Amniotic epithelial cell (primary cell): ENCODE measurements around the gene PNMA8C.
"Not testable (repeated sequence)": the region's sequence is repeated elsewhere in the genome, so short reads cannot be mapped to it uniquely, and the experiment has no call there.

Experiments used
- DNase-seq: peaks from one replicate; pipeline ENCODE4 v3.0.0-alpha.2; 2010; ENCODE audit warnings: low read depth

PNMA8C gene

DNA sequence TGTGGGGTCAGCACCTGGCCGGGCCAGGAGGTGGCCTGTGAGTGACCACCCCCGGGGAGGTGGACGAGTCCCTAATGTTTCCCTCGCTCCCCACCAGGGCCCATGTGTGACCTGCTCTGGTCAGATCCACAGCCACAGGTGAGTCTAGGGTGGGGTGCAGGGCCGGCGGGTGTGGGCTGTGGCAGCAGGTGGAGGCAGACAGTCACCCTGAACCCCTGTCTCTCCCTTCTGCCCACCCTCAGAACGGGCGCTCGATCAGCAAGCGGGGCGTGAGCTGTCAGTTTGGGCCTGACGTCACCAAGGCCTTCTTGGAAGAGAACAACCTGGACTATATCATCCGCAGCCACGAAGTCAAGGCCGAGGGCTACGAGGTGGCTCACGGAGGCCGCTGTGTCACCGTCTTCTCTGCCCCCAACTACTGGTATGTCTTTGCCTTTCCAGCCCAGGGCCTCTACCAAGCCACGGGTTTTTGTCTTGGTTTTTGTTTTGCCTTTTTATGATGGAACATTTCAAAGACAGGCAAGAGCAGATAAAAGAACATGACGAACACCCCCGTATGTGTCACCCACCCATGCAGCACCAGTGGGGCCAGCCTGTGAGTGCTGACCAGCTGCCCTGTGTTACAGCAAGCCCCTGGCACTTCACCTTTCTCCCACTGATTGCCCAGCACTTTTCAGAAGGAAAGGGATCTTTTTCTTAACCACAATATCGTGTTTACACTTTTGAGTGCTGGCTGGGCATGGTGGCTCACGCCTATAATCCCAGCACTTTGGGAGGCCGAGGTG lies 40.2 kb downstream of the PNMA8C start:
- no peak for DNase-seq

DNA sequence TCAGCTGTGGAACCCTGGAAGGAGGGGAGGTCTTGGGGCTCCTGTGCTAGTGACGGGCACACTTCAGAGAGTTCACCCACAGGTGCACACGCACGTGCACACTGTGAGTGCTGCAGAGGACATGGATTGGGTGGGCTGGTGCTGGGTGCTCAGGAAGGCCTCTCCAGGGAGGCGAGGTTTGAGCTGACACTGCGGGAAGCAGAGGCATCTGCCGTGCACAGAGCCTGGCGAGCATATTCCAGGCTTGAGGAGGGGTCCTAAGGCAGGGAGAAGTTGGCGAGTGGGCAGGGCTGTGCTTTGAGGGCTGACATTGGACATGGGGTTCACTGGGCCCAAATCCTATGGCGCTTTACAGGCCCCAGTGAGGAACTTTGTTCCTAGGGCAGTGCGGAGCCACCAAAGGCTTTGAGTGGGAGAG lies 41.0 kb downstream of the PNMA8C start:
- no peak for DNase-seq

DNA sequence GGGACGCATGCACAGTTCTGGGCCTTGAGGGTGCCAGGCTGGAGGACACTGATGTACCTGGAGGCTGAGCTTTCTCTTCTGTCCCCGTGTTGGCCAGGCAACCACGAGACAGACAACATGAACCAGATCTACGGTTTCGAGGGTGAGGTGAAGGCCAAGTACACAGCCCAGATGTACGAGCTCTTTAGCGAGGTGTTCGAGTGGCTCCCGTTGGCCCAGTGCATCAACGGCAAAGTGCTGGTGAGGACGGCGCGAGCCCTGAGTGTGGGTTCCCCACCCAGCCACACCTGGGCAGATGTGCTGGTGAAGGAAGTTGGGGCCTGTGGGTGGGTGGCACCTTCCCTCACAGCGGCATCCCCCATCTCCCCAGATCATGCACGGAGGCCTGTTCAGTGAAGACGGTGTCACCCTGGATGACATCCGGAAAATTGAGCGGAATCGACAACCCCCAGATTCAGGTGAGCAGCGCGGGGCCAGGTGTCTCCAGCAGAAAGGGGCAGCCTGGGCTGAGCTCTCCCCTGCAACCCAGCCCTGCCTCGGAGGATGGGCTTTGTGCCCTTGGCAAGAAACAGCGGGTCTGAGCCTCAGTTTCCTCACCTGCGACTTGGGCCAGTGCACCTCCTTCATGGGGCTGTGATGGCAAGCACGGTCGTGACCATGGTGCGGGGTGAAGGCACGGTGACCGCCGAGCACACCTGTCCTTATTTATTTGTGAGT lies 41.6 kb downstream of the PNMA8C start:
- DNase-seq, result no peak

DNA sequence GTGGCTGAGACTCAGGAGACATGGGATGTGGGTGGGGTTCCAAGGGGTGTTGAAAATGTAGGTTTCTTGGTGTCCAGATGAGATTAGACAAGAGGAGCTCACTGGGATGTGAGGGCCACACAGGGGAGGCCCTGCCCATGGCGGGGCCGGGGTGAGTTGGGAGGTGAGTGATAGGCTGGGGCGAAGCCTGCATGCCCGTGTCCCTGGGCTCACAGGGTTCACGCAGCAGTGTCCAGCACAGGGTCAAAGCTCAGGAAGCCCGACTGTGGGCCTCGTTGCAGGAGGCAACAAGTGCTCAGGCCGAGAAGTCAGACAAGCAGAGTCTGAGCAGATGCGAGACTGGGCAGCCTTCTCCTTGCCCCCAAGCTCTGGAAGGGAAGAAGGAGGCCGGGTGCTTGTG lies 42.6 kb downstream of the PNMA8C start:
- DNase-seq, result no peak

DNA sequence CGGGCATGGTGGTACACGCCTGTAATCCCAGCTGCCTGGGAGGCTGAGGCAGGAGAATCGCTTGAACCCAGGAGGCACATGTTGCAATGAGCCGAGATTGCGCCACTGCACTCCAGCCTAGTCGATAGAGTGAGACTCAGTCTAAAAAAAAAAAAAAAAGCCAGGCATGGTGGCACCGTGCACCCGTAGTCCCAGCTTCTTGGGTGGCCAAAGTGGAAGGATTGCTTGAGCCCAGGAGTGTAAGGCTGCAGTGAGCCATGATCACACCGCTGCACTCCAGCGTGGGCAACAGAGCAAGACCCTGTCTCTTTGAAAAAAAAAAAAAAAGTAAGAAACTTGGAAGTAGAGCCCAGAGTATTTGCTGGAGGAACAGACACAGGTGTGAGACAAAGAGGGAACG lies 43.1 kb downstream of the PNMA8C start:
- DNase-seq, result no peak

DNA sequence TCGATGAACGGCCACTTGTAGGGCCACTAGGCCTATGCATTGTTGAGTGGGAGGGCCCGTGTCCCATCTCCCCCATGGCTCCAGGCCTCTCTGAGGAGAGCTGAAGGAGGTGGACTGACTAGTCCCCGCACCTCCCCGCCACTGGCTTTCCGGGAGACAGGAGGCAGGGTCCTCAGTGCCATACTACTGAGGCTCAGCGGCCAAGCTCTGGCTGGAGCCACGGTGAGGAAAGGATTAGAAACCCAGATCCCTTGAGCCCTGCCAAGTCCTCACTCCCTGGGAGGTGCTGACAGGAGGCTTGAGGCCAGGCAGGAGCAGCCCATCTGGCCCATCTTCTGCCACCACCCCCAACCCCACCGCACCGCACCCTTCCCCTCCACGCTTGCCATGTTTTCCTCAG lies 44.3 kb downstream of the PNMA8C start:
- DNase-seq, result no peak

DNA sequence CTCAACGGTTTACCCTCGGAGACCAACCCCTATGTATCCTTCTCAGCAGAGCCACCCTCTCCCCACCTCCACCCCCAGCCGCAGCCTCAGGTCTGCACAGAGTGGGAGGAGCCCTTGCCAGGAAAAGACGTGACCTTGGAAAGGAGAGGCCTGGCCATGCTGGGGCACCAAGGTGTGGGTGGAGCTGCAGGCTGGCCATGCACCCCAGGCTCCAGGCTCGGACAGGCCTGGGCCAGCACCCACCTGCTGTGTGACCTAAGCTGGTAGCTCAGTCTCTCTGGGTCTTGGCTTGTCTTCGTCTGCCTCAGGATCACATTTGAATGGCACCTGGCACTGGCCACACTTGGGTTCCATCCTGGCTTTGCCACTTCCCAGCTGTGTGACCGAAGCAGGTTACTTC lies 44.9 kb downstream of the PNMA8C start:
- no peak for DNase-seq

DNA sequence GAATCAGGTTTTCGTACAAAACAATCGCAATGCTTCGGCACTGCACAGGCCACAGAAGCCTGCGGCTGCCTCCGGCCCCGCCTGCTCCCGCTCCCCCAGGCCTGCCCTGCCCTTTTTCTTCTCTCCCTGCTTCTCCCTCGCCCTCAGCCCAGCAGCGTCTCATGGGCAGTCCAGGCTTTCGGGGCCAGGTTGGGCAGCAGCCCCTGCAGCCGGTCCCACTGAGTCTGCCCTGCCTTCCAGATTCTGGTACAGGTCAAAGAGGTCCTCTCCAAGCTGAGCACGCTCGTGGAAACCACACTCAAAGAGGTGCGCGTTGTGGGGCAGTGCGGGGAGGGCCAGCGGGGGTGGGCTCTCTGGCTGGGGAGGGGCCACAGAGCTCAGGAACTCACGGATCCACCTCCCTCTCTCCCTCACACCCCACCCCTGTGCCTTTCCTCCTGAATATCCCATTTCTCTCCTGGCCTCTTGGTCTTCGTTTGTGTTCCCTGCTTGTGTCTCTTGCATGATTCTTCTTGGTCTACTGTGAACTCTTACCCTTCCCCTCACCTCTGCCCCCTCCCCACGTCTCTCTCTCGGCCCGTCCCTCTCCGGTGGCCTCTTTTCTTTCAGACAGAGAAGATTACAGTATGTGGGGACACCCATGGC lies 45.4 kb downstream of the PNMA8C start:
- DNase-seq, result no peak

DNA sequence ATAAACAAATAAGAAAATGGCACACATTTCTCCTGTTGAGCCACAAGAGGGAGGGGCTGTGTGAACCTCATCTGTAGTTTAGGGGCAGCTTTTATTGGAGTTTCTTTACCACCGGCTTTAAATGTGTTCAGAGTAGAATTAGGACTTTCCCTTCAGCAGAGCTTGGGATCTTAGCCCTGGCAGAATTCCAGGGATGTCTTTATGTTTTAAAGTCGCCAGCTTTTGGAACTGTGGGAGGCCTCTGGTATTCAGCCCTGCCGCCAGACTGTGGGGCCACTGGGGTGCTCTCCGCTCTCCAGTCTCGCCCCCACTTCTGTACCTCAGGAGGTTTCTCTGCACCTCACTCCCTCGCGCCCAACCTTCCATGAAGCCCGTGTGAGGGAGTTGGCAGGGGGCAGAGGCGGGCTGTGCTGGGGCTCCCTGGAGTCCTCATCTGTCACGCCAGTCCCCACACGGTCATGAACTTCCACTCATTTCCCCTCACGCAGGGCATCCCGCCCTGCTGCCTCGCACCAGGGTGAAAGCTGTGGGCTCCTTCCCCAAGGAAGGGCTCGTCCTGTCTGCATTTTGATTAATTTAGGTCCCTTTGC lies 46.9 kb downstream of the PNMA8C start:
- DNase-seq, result no peak

DNA sequence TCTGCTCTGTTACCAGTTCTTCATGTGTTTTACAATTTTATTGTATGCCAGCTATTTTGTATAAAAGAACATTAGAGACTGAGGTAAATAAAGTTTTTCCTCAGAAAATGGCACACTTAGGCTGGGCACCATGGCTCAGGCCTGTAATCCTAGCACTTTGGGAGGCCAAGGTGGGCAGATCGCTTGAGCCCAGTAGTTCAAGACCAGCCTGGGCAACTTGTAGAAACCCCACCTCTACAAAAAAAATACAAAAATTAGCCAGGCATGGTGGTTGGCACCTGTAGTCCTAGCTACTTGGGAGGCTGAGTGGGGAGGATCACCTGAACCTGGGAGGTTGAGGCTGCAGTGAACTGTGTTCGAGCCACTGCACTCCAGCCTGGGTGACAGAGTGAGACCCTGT lies 47.4 kb downstream of the PNMA8C start:
- no peak for DNase-seq

DNA sequence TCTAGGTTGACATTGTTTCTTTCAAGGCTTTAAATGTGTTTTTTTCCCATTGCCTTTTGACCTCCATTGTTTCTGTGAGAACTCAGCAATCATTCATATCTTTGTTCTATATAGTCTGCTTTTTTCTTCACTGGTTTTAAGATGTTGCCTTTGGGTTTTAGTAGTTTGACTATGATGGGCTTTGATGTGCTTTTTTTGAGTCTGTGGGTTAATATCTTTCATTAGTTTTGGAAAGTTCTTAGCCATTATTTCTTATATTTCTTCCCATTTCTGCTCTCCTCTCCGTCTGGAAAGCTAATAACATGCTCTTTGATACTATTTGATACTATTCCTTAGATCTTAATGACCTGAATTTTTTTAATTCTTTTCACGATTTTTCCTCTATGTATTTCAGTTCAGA lies 48.0 kb downstream of the PNMA8C start:
- DNase-seq, result no peak

DNA sequence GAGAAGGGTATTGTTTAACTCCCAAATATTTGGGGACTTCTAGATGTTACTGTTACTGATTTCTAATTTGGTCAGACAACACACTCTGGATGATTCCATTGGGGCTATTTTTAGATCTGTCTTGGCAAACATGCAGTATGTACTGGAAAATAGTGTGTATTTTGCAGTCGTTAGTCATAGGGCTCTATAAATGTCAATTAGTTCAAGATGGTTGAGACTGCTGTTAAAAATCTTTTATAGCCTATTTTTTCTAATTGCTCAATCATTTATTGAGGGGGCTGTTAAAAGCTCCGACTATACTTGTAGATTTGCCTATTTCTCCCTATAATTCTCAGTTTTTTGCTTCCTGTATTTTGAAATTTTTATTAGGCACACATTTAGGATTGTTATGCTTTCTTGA lies 50.5 kb downstream of the PNMA8C start:
- DNase-seq, result no peak

DNA sequence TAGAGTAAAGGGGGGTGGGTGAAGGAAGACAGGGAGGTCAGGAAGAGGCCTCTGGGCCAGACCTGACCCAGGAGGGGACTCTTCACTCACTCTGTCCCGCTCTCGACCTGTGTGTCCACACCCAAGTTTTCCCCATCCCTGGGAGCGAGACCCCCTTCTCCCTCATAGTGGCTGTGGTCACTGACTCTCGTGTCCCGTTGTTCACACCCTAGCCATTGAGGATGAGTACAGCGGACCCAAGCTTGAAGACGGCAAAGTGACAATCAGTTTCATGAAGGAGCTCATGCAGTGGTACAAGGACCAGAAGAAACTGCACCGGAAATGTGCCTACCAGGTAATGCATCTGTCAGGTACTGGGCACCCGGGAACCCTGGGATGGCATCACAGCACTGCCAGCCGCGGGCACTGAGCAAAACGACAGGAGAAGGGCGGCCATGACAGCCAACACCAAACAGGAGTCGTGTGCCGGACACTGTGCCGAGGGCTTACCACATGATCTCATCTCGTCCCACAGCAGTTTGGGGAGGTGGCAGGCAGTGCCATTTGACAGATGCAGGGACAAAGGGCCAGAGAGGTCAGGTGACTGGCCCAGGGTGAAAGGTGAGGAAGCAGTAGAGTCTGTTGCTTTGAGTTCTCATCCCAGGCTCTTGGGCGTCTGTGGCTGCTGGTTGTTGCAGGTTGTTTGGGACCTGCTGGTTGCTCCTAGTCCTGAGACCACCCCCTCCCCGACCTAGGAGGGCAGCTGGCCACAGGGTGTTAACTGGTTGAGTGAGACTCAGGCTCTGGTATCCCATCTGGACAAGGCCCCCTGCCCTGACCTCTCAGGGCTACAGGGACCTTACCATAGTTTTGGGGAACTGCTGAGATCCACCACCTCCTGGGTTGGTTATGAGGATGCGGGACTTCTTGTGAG lies 52.2 kb downstream of the PNMA8C start:
- no peak for DNase-seq

DNA sequence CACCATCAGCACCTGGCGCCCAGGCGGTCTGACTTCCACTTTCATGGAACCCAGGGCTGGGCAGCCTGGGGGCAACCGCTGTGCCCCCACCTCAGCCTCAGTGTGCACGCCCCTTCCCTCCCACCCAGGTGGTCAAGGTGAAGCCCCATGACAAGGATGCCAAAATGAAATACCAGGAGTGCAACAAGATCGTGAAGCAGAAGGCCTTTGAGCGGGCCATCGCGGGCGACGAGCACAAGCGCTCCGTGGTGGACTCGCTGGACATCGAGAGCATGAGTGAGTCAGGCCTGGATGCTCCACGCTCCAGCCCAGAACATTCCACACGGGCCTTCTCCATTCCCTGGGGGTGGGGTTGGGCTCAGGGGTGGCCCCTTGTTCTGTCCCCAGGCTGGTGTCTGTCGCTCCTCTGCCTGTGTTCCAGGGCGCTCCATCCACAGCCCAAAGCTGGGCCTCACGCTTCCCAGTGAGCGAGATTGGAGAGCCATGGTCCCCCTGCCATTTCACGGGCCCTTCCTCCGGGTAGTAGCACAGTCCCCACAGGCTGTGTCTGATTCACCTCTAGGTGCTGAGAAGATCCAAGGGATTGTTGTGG lies 53.2 kb downstream of the PNMA8C start:
- not testable (repeated sequence) for DNase-seq
